ENCODE results near the gene SLC36A3.
"Not testable (repeated sequence)": the region's sequence is repeated elsewhere in the genome, so short reads cannot be mapped to it uniquely, and the experiment has no call there.

The SLC36A3 gene

GRCh38 chr5:151257731-151258181 is 45.8 kb downstream of the SLC36A3 start:
- H3K4me3 ChIP-seq (ENCODE audit: low read length) = no peak overlapping the region

GRCh38 chr5:151255621-151256286 is 47.8 kb downstream of the SLC36A3 start:
- H3K27ac ChIP-seq (ENCODE audit: low read length) = no peak overlapping the region
- no peaks in the 10 kb centered on the region for H3K36me3 ChIP-seq (ENCODE audit: control insufficient read depth, low read depth, low read length)
- no peak overlapping the region for H3K9ac ChIP-seq (ENCODE audit: low read length)
- peaks cover 12% of the 10 kb centered on the region for H3K4me1 ChIP-seq (ENCODE audit: control insufficient read depth, low read depth, low read length)
- H3K4me3 ChIP-seq (ENCODE audit: low read length) = no peak overlapping the region
- no peaks in the 10 kb centered on the region for H3K9me3 ChIP-seq (ENCODE audit: control insufficient read depth, low read depth, low read length)
- no peaks in the 10 kb centered on the region for H3K27me3 ChIP-seq (ENCODE audit: control insufficient read depth, insufficient read depth, low read length)

More at GRCh38 chr5:151257731-151258181, 45.8 kb downstream of the SLC36A3 start:
- H3K9me3 ChIP-seq (ENCODE audit: control insufficient read depth, low read depth, low read length) = no peaks in the 10 kb centered on the region
- H3K27ac ChIP-seq (ENCODE audit: low read length) = no peak overlapping the region
- H3K4me1 ChIP-seq (ENCODE audit: control insufficient read depth, low read depth, low read length) = peaks cover 5% of the 10 kb centered on the region
- no peaks in the 10 kb centered on the region for H3K36me3 ChIP-seq (ENCODE audit: control insufficient read depth, low read depth, low read length)
- H3K27me3 ChIP-seq (ENCODE audit: control insufficient read depth, insufficient read depth, low read length) = no peaks in the 10 kb centered on the region
- H3K9ac ChIP-seq (ENCODE audit: low read length) = no peak overlapping the region

- H3K27me3 ChIP-seq (ENCODE audit: control insufficient read depth, insufficient read depth, low read length); H3K9ac ChIP-seq (ENCODE audit: low read length); H3K36me3 ChIP-seq (ENCODE audit: control insufficient read depth, low read depth, low read length); H3K27ac ChIP-seq (ENCODE audit: low read length); H3K4me3 ChIP-seq (ENCODE audit: low read length); H3K9me3 ChIP-seq (ENCODE audit: control insufficient read depth, low read depth, low read length): not testable (repeated sequence)
- peaks cover 13% of the 10 kb centered on the region for H3K4me1 ChIP-seq (ENCODE audit: control insufficient read depth, low read depth, low read length)
Observed at GRCh38 chr5:151254990-151255389, 48.6 kb downstream of the SLC36A3 start.

- H3K4me1 ChIP-seq (ENCODE audit: control insufficient read depth, low read depth, low read length) = peaks cover 13% of the 10 kb centered on the region
- H3K9me3 ChIP-seq (ENCODE audit: control insufficient read depth, low read depth, low read length) = no peaks in the 10 kb centered on the region
- H3K9ac ChIP-seq (ENCODE audit: low read length) = no peak overlapping the region
- H3K4me3 ChIP-seq (ENCODE audit: low read length) = no peak overlapping the region
- H3K36me3 ChIP-seq (ENCODE audit: control insufficient read depth, low read depth, low read length) = no peaks in the 10 kb centered on the region
- H3K27me3 ChIP-seq (ENCODE audit: control insufficient read depth, insufficient read depth, low read length) = no peaks in the 10 kb centered on the region
- H3K27ac ChIP-seq (ENCODE audit: low read length) = no peak overlapping the region
Observed at GRCh38 chr5:151254556-151254955, 49.0 kb downstream of the SLC36A3 start.

GRCh38 chr5:151253605-151253950 is 50.0 kb downstream of the SLC36A3 start:
- no peaks in the 10 kb centered on the region for H3K9me3 ChIP-seq (ENCODE audit: control insufficient read depth, low read depth, low read length)
- H3K36me3 ChIP-seq (ENCODE audit: control insufficient read depth, low read depth, low read length) = no peaks in the 10 kb centered on the region
- H3K9ac ChIP-seq (ENCODE audit: low read length) = peak overlapping the region; percentile 70
- H3K27ac ChIP-seq (ENCODE audit: low read length) = no peak overlapping the region
- H3K4me3 ChIP-seq (ENCODE audit: low read length) = peak overlapping the region; percentile 86
- H3K27me3 ChIP-seq (ENCODE audit: control insufficient read depth, insufficient read depth, low read length) = no peaks in the 10 kb centered on the region
- peaks cover 13% of the 10 kb centered on the region for H3K4me1 ChIP-seq (ENCODE audit: control insufficient read depth, low read depth, low read length)

GRCh38 chr5:151252762-151253604 is 50.6 kb downstream of the SLC36A3 start, which contains the start of gene GM2A:
GM2A (plus strand) TSS chr5:151253185; CDS start chr5:151253217, 32 bp downstream.
- peaks cover 13% of the 10 kb centered on the region for H3K4me1 ChIP-seq (ENCODE audit: control insufficient read depth, low read depth, low read length)

GRCh38 chr5:151251621-151252020 is 51.9 kb downstream of the SLC36A3 start:
- Histone ChIP-seq H3K27me3 (ENCODE audit: control insufficient read depth, insufficient read depth, low read length) (no peaks in the 10 kb centered on the region), H3K9ac (ENCODE audit: low read length) (no peak overlapping the region), H3K27ac (ENCODE audit: low read length) (no peak overlapping the region), H3K4me1 (ENCODE audit: control insufficient read depth, low read depth, low read length) (peaks cover 13% of the 10 kb centered on the region), H3K9me3 (ENCODE audit: control insufficient read depth, low read depth, low read length) (no peaks in the 10 kb centered on the region), H3K4me3 (ENCODE audit: low read length) (no peak overlapping the region), H3K36me3 (ENCODE audit: control insufficient read depth, low read depth, low read length) (no peaks in the 10 kb centered on the region)

More at GRCh38 chr5:151252762-151253604, 50.6 kb downstream of the SLC36A3 start, which contains the start of gene GM2A:
- no peak within 1 kb of the TSS for H3K27ac ChIP-seq (ENCODE audit: low read length)
- H3K36me3 ChIP-seq (ENCODE audit: control insufficient read depth, low read depth, low read length) = no peaks in the 10 kb centered on the region
- H3K27me3 ChIP-seq (ENCODE audit: control insufficient read depth, insufficient read depth, low read length) = no peaks in the 10 kb centered on the region
- peak within 1 kb of the TSS; percentile 86 for H3K4me3 ChIP-seq (ENCODE audit: low read length)
- H3K9me3 ChIP-seq (ENCODE audit: control insufficient read depth, low read depth, low read length) = no peaks in the 10 kb centered on the region
- H3K9ac ChIP-seq (ENCODE audit: low read length) = peak within 1 kb of the TSS; percentile 70

GRCh38 chr5:151251001-151251551 is 52.5 kb downstream of the SLC36A3 start:
- Histone ChIP-seq H3K36me3 (ENCODE audit: control insufficient read depth, low read depth, low read length) (no peaks in the 10 kb centered on the region), H3K4me3 (ENCODE audit: low read length) (no peak overlapping the region), H3K4me1 (ENCODE audit: control insufficient read depth, low read depth, low read length) (peaks cover 13% of the 10 kb centered on the region), H3K27me3 (ENCODE audit: control insufficient read depth, insufficient read depth, low read length) (no peaks in the 10 kb centered on the region), H3K9me3 (ENCODE audit: control insufficient read depth, low read depth, low read length) (no peaks in the 10 kb centered on the region), H3K27ac (ENCODE audit: low read length) (no peak overlapping the region), H3K9ac (ENCODE audit: low read length) (no peak overlapping the region)

- no peak overlapping the region for H3K9ac ChIP-seq (ENCODE audit: low read length)
- H3K27ac ChIP-seq (ENCODE audit: low read length) = no peak overlapping the region
Observed at GRCh38 chr5:151250346-151251000, 53.1 kb downstream of the SLC36A3 start.

GRCh38 chr5:151249281-151249680 is 54.3 kb downstream of the SLC36A3 start:
- H3K27me3 ChIP-seq (ENCODE audit: control insufficient read depth, insufficient read depth, low read length) = no peaks in the 10 kb centered on the region
- H3K9ac ChIP-seq (ENCODE audit: low read length) = no peak overlapping the region

More at GRCh38 chr5:151250346-151251000, 53.1 kb downstream of the SLC36A3 start:
- H3K9me3 ChIP-seq (ENCODE audit: control insufficient read depth, low read depth, low read length) = no peaks in the 10 kb centered on the region
- no peak overlapping the region for H3K4me3 ChIP-seq (ENCODE audit: low read length)
- H3K27me3 ChIP-seq (ENCODE audit: control insufficient read depth, insufficient read depth, low read length) = no peaks in the 10 kb centered on the region
- H3K36me3 ChIP-seq (ENCODE audit: control insufficient read depth, low read depth, low read length) = no peaks in the 10 kb centered on the region
- peaks cover 13% of the 10 kb centered on the region for H3K4me1 ChIP-seq (ENCODE audit: control insufficient read depth, low read depth, low read length)

GRCh38 chr5:151248651-151249050 is 54.9 kb downstream of the SLC36A3 start:
- H3K4me3 ChIP-seq (ENCODE audit: low read length) = no peak overlapping the region
- no peaks in the 10 kb centered on the region for H3K36me3 ChIP-seq (ENCODE audit: control insufficient read depth, low read depth, low read length)
- no peaks in the 10 kb centered on the region for H3K9me3 ChIP-seq (ENCODE audit: control insufficient read depth, low read depth, low read length)
- H3K27ac ChIP-seq (ENCODE audit: low read length) = no peak overlapping the region
- peaks cover 8% of the 10 kb centered on the region for H3K4me1 ChIP-seq (ENCODE audit: control insufficient read depth, low read depth, low read length)
- H3K27me3 ChIP-seq (ENCODE audit: control insufficient read depth, insufficient read depth, low read length) = no peaks in the 10 kb centered on the region
- no peak overlapping the region for H3K9ac ChIP-seq (ENCODE audit: low read length)

More at GRCh38 chr5:151249281-151249680, 54.3 kb downstream of the SLC36A3 start:
- H3K4me3 ChIP-seq (ENCODE audit: low read length) = no peak overlapping the region
- no peaks in the 10 kb centered on the region for H3K9me3 ChIP-seq (ENCODE audit: control insufficient read depth, low read depth, low read length)
- no peaks in the 10 kb centered on the region for H3K36me3 ChIP-seq (ENCODE audit: control insufficient read depth, low read depth, low read length)
- peaks cover 13% of the 10 kb centered on the region for H3K4me1 ChIP-seq (ENCODE audit: control insufficient read depth, low read depth, low read length)
- H3K27ac ChIP-seq (ENCODE audit: low read length) = no peak overlapping the region
